Aorta (tissue), 5 donors: ENCODE data around the gene NDUFAF2. TPM values are rescaled to one million over a fixed set of nuclear protein-coding genes. Genes with fewer than 3 reads are reported as not detected.

Source experiments
- ATAC-seq: fragments of 200-7000 bp; cut with Tn5 transposase; one replicate; pipeline ENCODE4 v1.9.1; 2022; ENCODE audit warnings: moderate library complexity; ENCODE audit not compliant: low FRiP score
- DNase-seq, 2 donors: peaks; one replicate each; pipeline ENCODE4 v3.0.0-alpha.2; 2020
- H3K27ac ChIP-seq, 2 donors: one replicate each; pipeline ENCODE4 v1.5.1; 2013; ENCODE audit warnings: low read length in 2 of 2, mild to moderate bottlenecking in 2 of 2, moderate library complexity in 2 of 2, control low read depth in 1 of 2, inconsistent platforms in 1 of 2, low read depth in 1 of 2
- H3K27me3 ChIP-seq, 2 donors: one replicate each; pipeline ENCODE4 v1.6.1; 2013; ENCODE audit warnings: control low read depth in 1 of 2, low read length in 1 of 2, mild to moderate bottlenecking in 1 of 2, moderate library complexity in 1 of 2; ENCODE audit not compliant: insufficient read depth in 2 of 2, control insufficient read depth in 1 of 2
- H3K36me3 ChIP-seq, 2 donors: one replicate each; pipeline ENCODE4 v1.6.1; 2013; ENCODE audit warnings: control low read depth in 1 of 2, low read length in 1 of 2, mild to moderate bottlenecking in 1 of 2; ENCODE audit not compliant: insufficient read depth in 2 of 2, control insufficient read depth in 1 of 2
- H3K4me1 ChIP-seq, 2 donors: one replicate each; pipeline ENCODE4 v1.6.1; 2013; ENCODE audit warnings: low read length in 2 of 2, control low read depth in 1 of 2, mild to moderate bottlenecking in 1 of 2, moderate library complexity in 1 of 2; ENCODE audit not compliant: insufficient read depth in 2 of 2, control insufficient read depth in 1 of 2
- H3K4me3 ChIP-seq, 2 donors: one replicate each; pipeline ENCODE4 v1.5.1; 2013; ENCODE audit warnings: low read length in 2 of 2, control low read depth in 1 of 2, mild to moderate bottlenecking in 1 of 2
- H3K9me3 ChIP-seq: one replicate; pipeline ENCODE4 v1.6.1; 2013; ENCODE audit warnings: mild to moderate bottlenecking, low read length; ENCODE audit not compliant: control insufficient read depth
- WGBS, 2 donors: extraction: QIAGEN DNeasy Blood & Tissue Kit; methylation state at CpG; one replicate each; pipeline ENCODE4 v1.1.7; 2013; 5-methylcytosine and 5-hydroxymethylcytosine counted together
- intact Hi-C, 2 donors: fragments of 100-400 bp; cut with DNase I; formaldehyde crosslinking; loops; one replicate each; pipeline versions ENCODE4 v1.14.2 to v1.15.0; 2022
- polyA plus RNA-seq, 2 donors: library from polyadenylated mRNA; stranded (reverse); fragments of 200-250 nt; gene quantifications; one replicate each; pipeline ENCODE4 v1.2.3, GENCODE V29; 2013
- total RNA-seq, 2 donors: library from RNA; stranded (reverse); fragmentation: NEBNext Ultra II Directional; extraction: Animal tissue kit (Norgen Biotek cat#: 25700); gene quantifications; one replicate each; pipeline ENCODE4 v1.2.1, GENCODE V29; 2021
- donor health status: healthy with polysubstance abuse.
- donor health status: Bipolar disorder and iron deficiency.
- donor health status: DM: no; HTN: no; CAD: no.
- donor health status: DM: no; HTN: no; CAD: no.
- donor health status: DM: yes; HTN: yes; CAD: no.

Gene NDUFAF2
- total and polyA plus RNA-seq, 4 donors = 26.1 to 96.5 (median 48.1) TPM

DNA sequence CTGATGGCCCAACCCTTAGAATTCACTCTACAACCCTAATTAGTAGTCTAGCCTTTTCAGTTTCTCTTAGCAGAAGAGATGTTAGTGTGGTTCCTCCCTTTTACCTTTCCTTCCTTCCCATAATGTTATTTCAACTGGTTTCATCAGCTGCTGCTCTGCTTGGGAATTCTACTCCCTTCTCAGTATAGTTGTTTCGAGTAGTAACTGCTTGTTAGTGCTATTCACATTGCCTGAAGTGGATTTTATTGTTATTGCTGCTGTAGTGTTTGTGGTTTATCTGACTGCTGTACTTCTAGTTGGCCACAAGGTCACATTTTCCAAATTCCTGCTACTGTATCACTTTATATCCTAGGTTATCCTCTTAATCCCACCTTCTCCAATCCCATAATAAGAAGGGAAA, 187.6 kb downstream of the NDUFAF2 start:
- 92 to 97% methylated on average over 1 of the region's 1 CpG for WGBS, 2 donors
- Histone ChIP-seq H3K4me1 (no peaks in the 10 kb centered on the region), H3K9me3 (no peaks in the 10 kb centered on the region), H3K36me3 (no peaks in the 10 kb centered on the region), H3K27ac (no peak overlapping the region), H3K4me3 (no peak overlapping the region), H3K27me3 (no peaks in the 10 kb centered on the region)
- ATAC-seq (no peak), DNase-seq (no peak)
- intact Hi-C loops = no loop called here

DNA sequence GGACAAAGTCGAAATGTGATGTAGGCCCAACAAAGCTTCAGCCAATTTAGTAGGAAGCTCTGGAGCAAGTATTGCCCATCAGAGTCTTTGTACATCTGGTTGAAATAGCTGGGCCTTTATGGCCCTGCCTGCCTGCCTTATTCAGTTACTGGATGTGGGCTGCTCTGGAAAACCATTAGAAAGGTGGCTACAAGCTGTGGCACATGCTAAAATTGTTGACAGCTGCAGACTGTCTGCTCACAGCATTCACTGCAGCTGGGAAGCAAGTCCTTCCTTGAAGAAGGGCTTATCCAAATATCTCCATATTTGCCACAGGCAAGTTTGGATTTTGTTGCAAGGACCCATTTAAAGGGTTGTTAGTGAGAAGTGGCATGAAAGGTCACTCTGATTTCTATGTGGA, 192.8 kb downstream of the NDUFAF2 start:
- intact Hi-C loops = no loop called here

DNA sequence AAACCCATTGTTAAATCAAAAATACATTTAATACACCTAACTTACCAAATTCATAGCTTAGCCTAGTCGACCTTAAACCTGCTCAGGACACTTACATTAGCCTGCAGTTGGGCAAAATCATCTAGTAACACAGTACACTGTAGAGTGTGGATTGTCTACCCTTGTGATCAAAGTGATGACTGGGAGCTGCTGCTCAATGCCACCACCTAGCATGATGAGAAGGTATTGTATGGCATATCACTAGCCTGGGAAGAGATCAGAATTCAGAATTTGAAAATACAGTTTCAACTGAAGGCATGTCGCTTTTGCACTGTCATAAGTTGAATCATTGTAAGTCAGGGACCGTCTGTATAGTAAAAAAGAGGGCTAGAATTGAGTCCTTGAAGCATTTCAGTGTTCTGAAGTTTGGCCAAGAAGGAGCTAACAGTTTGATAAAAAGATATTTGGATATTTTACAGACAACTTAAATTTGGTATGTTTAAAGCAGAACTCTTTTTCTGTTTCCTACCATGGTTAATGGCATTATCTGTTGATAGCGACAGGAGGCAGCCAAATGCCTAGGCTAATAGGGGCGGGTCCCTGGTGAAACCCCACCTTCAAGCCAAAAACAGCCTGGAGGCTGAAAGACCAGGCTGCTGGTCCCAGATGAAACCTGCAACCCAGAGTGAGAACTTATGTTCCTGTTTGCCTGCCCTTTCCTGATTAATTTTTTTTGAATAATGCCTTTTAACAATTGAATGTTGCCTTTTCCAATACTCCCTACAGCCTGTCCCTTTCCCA, 194.3 kb downstream of the NDUFAF2 start:
- WGBS, 2 donors = 70 to 74% methylated on average over 5 of the region's 5 CpGs
- Histone ChIP-seq H3K4me3 (no peak overlapping the region), H3K4me1 (no peaks in the 10 kb centered on the region), H3K27ac (no peak overlapping the region), H3K36me3 (no peaks in the 10 kb centered on the region), H3K9me3 (no peaks in the 10 kb centered on the region), H3K27me3 (no peaks in the 10 kb centered on the region)
- intact Hi-C loops = no loop called here
- DNase-seq (no peak), ATAC-seq (no peak)

More for the DNA sequence above, 192.8 kb downstream of the NDUFAF2 start:
- Histone ChIP-seq H3K4me1 (no peaks in the 10 kb centered on the region), H3K27me3 (no peaks in the 10 kb centered on the region), H3K9me3 (no peaks in the 10 kb centered on the region), H3K36me3 (no peaks in the 10 kb centered on the region), H3K4me3 (no peak overlapping the region), H3K27ac (no peak overlapping the region)
- no peak for DNase-seq
- no peak for ATAC-seq
- 90 to 95% methylated on average over 1 of the region's 1 CpG for WGBS, 2 donors

DNA sequence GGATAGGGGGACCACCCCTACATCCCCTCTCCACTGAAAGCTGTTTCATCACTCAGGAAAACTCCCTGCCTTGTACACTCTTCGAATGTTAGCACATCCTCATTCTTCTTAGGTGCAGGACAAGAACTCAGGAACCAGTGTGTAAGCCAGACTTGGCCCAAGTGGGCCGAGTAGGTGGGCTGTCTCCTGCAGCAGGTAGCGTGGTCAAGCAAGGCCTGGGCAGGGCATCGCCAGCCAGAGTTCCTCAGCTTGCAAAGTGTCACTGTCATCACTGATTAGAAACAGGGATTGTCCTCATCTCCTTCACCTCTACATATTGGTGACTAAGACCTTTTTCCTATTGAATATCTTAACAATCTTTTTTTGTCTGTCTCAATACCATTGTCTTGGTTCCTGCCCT, 194.9 kb downstream of the NDUFAF2 start:
- DNase-seq = no peak
- Histone ChIP-seq H3K36me3 (no peaks in the 10 kb centered on the region), H3K9me3 (no peaks in the 10 kb centered on the region), H3K27me3 (no peaks in the 10 kb centered on the region), H3K4me3 (no peak overlapping the region), H3K4me1 (no peaks in the 10 kb centered on the region), H3K27ac (no peak overlapping the region)
- ATAC-seq = no peak
- WGBS, 2 donors = 93 to 95% methylated on average over 4 of the region's 4 CpGs
- intact Hi-C loops = no loop called here

DNA sequence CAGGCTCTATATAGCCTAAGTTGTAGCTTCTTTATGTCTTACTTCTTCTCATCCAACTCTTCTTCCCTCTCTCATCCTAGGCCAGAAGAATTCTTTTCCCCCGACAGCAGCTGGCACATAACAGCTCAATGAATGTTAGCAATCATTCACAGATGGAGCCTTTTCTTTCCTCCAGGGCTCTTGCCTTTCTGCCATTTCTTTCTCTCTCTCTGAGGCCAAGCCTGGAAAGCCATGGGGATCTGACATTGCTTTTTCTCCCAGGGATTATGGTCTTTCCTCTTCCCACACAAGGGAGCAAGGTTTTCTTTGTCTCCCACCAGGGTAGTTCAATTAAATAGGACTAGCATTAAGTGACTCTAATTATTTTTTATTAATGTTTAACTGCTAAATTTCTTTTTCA, 196.8 kb downstream of the NDUFAF2 start:
- H3K27me3 ChIP-seq = no peaks in the 10 kb centered on the region
- intact Hi-C loops = no loop called here
- no peak overlapping the region for H3K4me3 ChIP-seq
- H3K27ac ChIP-seq = no peak overlapping the region
- 41 to 67% methylated on average over 1 of the region's 1 CpG for WGBS, 2 donors
- no peaks in the 10 kb centered on the region for H3K4me1 ChIP-seq
- no peak for DNase-seq
- ATAC-seq = no peak
- peaks cover 3% of the 10 kb centered on the region for H3K9me3 ChIP-seq
- no peaks in the 10 kb centered on the region for H3K36me3 ChIP-seq

DNA sequence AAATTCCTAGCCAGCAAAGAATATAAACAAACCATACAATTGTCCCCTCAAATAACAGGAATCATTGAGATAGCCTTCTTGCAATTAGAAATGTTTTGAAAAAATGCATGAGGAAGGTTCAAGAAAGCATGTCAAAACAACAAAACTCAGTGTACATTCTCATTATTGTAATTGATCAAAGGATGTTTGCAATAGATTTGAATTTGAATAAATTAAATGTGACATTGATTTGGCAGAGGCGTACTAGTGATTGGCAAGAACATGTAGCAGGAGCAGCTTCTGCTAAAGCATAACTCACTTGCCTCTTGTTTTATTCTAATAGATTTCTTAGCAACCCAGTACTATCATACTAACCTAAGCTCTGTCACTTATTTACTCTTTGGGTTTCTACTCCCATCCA, 197.4 kb downstream of the NDUFAF2 start:
- intact Hi-C loops = no loop called here
- H3K36me3 ChIP-seq = no peaks in the 10 kb centered on the region
- H3K9me3 ChIP-seq = peaks cover 3% of the 10 kb centered on the region
- no peak overlapping the region for H3K27ac ChIP-seq
- H3K4me3 ChIP-seq = no peak overlapping the region
- WGBS, 2 donors = 90 to 96% methylated on average over 1 of the region's 1 CpG
- ATAC-seq (no peak), DNase-seq (no peak)
- H3K27me3 ChIP-seq = no peaks in the 10 kb centered on the region
- H3K4me1 ChIP-seq = no peaks in the 10 kb centered on the region

DNA sequence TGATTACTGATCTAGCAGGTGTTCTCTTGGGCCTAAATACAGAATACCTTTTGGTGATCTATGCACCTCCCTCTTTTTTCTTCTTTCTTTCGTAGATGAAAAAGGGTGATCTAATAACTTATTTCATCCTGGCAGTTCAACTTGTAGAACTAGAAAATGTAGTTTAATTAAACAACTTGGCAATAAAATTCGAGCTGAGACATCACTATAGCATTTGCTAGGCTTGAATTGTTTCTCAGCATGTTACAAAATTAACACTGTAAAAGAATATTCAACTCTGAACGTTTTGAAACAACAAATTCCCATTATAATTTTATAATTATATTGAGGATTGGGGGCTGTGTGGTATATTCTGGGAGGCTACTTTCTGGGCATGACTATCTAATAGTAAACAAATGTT, 197.8 kb downstream of the NDUFAF2 start:
- Histone ChIP-seq H3K4me3 (no peak overlapping the region), H3K27me3 (no peaks in the 10 kb centered on the region), H3K36me3 (no peaks in the 10 kb centered on the region), H3K4me1 (no peaks in the 10 kb centered on the region), H3K27ac (no peak overlapping the region), H3K9me3 (peaks cover 3% of the 10 kb centered on the region)
- DNase-seq = no peak
- 70 to 83% methylated on average over 3 of the region's 3 CpGs for WGBS, 2 donors
- intact Hi-C loops = no loop called here
- no peak for ATAC-seq

DNA sequence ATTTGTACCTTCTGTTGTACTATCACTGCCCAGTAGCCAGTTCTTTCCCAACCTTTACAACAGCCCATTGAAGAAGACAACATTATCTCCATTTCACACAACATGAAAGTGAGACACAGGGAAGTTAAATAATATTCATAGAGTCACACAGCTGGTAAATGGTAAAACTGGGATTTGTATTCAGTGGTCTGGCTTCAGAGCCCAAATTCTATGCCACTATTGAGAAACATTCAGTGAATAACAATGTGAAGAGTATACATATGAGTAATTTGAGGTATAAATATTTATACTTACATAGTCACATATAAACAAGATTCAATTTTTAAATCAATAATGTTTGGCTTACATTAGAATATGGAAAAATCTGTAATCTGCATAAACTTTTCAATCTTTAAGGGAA, 203.5 kb downstream of the NDUFAF2 start:
- H3K4me3 ChIP-seq = no peak overlapping the region
- no peak overlapping the region for H3K27ac ChIP-seq
- intact Hi-C loops = no loop called here
- ATAC-seq = no peak
- no peak for DNase-seq
- H3K9me3 ChIP-seq = peaks cover 3% of the 10 kb centered on the region
- no peaks in the 10 kb centered on the region for H3K36me3 ChIP-seq
- no peaks in the 10 kb centered on the region for H3K4me1 ChIP-seq
- no peaks in the 10 kb centered on the region for H3K27me3 ChIP-seq

DNA sequence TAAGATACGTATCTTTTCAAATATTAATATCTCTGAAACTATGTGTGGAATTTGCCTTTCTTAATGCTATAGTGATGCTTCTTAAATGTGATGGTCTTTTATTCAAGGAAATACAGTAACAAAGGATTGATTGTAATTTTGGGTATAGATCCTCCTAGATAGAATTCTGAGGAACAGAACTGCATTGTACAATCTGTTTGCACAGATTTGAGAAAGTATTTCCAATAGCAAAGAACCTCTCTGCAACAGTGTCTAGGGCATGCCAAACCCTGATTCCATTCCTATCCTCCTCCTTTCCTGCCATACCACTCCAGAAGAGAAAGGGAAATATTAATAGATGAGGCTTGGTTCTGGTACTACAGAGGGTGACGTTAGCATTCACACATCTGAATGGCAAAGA, 206.9 kb downstream of the NDUFAF2 start:
- no peaks in the 10 kb centered on the region for H3K9me3 ChIP-seq
- WGBS, 2 donors = 80 to 86% methylated on average over 2 of the region's 2 CpGs
- intact Hi-C loops = no loop called here
- H3K36me3 ChIP-seq = no peaks in the 10 kb centered on the region
- no peak overlapping the region for H3K27ac ChIP-seq
- H3K4me1 ChIP-seq = no peaks in the 10 kb centered on the region
- no peak for DNase-seq
- ATAC-seq = no peak
- H3K4me3 ChIP-seq = no peak overlapping the region
- no peaks in the 10 kb centered on the region for H3K27me3 ChIP-seq
